GM18907 (cell line): ENCODE measurements around the gene ERBB4.
"Not testable (repeated sequence)": the region's sequence is repeated elsewhere in the genome, so short reads cannot be mapped to it uniquely, and the experiment has no call there.

ENCODE experiments used
- ATAC-seq: cut with Tn5 transposase; IDR thresholded peaks from one replicate; pipeline ENCODE4 v1.9.1; 2021; ENCODE audit warnings: mild to moderate bottlenecking, moderate library complexity; ENCODE audit not compliant: unreplicated experiment

Gene ERBB4

DNA sequence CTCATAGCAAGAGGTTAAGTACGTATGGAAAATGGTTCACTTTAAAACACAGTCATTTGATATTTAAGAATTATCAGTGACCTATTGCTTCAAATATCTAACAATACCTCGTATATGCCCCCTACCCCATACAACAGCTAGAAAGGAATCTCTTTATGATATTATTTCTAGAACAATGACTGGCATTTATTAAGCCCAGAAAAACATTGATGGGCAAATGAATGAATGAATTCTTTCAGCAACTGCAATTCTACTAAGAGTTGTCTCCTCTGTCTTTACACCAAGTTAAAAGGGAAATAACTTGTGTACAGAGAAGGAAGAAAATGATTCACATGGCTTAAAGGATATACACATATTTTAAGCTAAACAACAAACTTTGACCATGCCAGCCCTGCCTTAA, 384.7 kb downstream of the ERBB4 start:
- no peak for ATAC-seq

DNA sequence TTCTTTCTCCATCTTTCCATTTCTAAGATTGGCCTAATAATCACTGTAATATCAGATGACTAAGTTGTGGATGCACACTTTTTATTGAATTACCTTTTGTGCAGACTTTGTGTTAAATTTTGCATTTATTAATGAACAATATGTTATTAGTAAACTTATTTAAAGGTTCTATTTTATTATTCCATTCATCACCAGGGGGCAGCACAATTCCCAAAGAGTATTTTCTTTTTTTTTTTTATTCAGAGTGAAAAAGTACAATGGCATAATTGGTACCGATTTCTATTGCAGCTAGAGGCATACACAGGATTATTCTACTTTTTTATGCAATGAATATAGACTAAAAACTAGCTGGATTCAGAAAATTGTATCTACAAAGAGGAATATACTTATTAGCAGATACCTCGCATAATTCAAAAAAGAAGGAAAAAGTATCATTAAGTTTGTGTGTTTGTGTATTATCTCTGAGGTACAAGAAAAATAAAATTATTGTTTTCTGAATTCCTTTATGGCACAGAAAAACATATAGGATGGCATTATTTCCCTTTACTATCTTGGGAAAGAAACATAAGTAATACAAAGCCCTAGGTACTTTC, 390.6 kb downstream of the ERBB4 start:
- ATAC-seq, result no peak

DNA sequence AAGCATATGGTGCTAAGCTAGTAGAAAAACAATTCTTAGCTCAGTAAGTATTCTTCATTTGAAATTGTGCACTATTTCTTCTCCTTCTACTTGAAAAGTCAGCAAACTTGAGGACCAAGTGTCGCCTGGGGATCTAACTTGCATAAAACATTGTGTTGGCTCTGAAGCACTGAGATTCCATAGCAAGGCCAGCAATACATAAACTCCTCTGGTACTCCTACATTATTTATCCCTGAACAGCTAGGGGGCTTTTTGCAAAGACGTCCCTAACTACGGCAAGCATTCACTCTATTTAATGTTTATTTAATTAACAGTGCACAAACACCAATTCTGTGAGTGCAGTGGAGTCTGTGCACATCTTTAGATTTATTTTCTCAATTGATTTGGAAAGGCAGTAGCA, 392.2 kb downstream of the ERBB4 start:
- no peak for ATAC-seq

DNA sequence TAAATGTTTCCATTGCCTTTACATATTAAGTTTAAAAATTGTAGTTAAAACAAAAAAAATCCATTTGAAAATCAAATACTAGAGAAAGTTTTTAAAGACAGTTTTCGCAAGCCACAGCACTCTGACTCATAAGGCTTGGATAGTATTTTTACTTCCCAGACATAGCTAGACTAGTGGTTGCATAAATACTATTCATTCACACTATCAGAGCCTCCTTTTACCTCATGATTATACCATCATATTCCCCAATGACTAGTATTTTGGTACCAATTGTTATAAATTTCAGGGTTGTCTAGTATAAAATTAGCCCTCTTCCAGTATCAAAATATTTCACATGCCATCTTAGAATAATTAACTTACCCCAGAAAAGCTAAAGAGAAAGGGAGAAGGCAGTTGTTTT, 393.5 kb downstream of the ERBB4 start:
- no peak for ATAC-seq

DNA sequence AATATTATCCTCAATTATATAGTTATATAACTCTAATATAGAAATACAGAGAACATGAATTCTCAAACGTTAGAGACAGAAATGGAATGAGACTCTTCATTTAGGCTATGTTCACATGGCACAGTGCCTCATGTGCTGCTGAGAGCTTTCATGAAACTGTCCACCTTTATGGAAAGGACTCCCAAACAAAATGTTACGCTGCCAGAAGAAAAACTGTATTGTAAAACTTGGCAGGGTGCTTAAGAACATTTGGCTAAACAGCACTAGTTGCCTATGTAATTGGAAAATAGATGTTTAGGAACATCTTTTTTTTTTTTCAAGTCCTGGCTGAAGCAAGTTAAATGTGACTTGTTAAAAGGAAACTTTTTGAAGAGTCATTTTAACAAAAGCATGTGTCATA, 396.0 kb downstream of the ERBB4 start:
- no peak for ATAC-seq

DNA sequence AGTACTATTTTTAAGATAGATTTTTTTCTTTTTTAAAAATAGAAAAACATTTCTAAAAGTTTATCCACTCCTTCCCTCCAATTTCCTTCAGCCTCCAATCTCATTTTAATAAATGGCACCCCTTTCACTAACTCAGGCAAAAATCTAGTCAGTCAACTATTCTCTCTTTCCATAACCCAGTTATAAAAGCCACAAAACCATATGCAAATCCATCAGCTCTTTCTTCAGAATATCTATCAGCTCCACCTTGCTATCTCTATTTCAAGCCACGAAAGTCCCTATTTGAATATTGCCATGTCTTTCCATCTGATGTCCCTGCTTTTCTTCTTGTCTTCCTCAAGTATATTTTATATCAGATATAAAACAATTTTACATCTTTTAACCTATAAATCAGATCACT, 397.1 kb downstream of the ERBB4 start:
- peak; percentile 58 for ATAC-seq

DNA sequence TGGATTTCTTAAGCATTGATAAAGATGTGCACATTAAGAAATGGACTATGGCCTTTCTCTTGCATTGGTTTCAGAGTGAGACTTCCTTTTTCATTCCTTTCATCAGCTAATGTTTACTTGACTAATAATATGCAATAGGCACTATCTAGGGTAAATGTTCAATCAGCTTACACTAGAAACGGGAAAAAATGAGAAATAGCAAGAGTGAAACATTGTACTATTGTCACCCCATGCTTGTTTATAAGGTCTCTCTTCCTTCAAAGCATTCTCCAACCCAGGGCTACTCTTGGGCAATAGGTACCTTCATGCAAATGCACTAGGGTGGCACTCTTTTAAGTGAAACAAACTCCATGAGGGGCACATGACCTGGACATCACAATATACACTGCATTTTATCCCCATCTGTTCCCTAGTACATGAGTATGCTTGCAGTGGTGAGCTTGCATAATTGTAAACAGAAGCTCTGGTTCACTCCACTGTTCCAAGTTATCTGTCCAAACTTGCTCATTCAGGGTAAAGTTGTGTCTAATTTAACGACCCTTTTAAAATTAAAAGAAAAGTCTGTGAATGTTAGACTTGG, 402.3 kb downstream of the ERBB4 start:
- no peak for ATAC-seq

DNA sequence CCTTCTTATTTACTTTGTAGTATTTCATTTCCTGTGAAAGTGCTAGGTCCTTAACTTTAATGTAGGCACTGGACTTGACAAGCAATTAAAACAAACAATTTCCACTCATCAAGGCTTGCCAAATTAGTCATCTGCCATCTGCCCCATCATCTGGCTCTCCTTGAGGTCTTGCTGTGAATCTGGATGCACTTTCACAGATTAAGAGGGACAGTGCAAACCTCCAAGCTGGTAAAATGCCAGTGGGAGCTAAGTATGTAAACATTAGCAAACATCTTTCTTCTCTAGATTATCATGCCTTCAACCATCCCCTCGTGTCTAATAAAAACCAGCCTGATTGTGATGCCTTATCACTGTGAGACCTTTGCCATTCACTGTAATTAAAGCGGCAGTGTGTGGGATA, 402.9 kb downstream of the ERBB4 start:
- no peak for ATAC-seq

DNA sequence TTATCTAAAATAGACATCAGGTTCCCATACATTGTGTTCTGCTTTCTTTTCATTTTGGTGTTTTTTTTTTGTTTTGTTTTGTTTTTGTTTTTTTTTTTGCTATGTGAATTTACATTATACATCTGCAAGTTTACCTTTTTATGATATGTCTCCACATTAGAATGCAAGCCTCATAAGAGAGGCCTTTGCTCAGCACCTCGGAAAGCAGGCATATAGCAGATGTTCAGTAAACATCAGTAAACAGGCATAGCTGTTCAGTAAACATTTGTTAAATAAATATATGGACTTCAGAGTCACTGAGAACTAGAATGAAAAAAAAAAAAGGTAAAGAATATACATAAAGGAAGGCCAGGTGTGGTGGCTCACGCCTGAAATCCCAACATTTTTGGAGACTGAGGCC, 405.3 kb downstream of the ERBB4 start:
- no peak for ATAC-seq

DNA sequence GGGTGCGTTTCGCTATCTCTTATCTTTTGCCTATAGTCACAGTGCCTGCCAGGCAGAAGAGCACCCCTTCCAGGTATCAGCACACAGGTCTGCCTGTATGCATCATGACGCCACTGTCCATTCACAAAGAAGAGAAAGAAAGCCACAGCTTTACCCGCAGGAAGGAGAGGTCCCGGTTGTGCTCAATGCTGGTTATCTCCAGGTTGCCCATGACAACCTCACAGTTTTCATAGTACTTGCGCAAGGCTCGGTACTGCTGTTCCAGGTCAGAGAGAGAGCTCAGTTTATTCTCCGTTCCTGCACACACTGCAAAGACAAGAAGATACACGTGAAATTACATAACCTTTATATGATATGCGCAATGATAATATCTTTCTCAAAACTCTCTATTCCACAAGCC, 414.0 kb downstream of the ERBB4 start:
- ATAC-seq, result no peak

DNA sequence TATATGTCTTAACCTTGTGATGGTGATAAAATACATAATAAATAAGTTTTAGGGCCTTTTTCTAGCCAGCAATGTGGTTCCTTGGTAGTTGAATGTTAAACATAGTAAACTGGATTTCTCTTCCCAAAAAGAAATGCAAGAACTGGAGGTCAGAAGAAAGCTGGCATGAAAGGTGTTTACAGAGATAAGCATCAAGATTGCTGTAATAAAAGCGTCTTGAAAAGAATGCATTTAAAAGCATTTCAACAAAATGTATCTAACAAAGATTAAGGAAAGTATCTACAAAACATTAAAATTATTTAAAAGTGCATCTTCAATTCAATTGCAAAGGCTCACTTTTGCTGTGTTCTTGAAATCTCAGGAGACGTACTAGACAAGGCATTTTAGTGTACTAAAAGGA, 419.0 kb downstream of the ERBB4 start:
- no peak for ATAC-seq

DNA sequence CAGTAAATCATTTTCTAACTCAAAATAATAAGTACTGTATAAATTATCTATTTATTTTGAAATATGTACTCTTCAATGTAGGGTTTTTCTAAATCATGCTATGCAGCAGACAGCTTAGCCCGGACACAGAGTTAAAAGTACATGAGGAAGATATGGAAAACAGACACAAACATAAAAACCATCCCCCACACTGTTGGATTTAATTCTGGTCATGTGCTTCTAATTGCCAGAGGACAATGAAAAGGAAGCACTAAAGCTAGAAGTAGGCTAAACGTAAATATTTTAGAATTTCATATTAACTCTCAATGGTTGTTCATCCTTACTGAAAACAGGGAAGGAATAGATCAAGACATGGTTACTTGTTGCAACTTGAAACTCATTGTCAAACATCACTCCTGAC, 420.7 kb downstream of the ERBB4 start:
- no peak for ATAC-seq

DNA sequence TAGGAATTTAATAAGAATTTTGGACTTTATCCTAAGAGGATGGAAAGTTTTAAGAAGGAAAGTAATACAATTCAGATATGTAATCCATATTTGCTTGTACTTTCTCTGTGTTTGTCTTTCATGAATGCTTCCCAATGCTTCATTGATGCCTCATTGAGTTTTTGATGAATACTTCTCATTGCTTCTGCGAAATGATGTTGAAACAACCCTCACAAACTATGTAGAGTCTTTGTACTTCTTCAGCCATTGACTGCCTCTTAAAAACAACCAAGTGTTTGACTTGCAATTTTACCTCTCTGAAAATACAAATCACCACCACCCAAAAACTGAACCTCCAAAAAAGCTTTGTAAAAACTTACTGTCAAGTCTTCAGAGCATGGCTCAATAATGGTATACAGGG, 424.1 kb downstream of the ERBB4 start:
- ATAC-seq, result no peak

DNA sequence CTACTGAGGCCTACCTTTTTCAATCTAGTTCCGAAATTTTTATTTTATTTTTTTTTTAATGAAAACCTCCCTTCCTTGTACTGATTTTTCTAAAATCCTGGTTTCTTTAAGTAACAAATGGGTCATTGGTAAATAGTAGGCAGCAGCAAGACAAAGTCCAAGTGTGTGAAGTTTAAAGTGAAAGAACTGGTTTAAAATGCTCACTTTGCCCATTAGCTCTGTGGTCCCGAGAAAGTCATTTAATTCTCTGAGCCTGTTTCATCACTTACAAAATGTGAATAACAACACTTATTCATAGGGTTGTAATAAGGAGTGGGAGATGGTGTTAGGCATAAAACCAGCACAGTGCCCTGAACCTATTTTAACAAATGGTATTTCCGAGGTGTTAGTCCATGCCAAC, 426.2 kb downstream of the ERBB4 start:
- ATAC-seq, result no peak

DNA sequence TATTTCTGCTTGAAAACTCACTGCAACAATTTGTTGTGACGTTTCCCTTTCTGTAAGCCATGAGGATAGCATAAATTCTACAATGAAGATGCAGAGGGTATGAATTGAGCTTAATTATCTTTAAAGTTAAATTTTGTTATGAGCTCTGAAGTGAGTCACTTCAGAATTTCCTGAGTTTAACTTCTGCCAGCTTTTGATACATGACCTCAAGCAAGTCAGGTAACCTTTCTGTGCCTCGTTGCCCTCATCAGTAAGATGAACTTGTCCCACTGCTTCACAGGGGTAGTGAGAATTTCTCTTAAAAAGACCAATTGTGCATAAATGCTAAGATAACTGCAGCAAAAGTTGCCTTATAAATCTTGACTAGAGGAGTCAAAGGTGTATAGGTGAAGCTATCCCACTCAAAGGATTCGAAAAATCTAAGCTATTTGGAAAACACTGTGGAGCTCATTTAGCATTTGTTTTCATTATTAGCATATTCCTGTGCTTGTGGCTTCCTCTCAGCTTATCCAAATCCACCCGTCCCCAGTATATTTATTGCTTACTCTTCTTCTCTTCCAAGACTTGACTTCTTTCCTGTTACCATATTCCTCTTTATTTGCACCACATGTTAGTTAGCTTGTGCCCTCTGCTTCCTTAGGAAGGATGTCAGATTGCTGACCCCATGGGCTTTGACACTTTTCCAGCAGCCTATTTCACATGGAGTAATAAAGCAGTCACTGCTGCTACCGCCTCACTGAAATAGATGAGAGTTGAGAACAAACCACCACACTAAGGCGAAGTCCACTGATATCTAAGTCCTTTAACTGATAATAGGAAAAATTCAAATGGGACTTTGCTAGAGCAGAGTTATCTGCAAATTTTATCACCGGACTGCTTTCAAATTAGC, 428.6 kb downstream of the ERBB4 start:
- no peak for ATAC-seq

DNA sequence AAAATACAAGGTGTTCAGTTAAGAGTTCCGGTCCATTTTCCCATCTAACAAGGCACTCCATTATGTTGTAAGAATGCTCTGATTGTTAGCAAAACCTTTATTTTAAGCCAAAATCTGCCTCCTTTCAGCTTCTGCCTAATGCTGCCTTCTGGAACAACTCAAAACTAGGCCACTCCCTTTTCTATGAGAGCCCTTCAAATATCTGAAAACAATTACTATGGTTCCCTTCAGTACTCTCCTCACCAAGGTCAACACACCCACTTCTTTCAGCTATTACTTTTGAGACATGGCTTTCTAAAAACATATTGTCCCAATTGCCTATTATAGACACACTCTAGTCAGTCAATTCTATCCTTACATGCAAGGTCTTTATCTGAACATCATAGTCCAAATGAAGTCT, 429.4 kb downstream of the ERBB4 start:
- no peak for ATAC-seq

DNA sequence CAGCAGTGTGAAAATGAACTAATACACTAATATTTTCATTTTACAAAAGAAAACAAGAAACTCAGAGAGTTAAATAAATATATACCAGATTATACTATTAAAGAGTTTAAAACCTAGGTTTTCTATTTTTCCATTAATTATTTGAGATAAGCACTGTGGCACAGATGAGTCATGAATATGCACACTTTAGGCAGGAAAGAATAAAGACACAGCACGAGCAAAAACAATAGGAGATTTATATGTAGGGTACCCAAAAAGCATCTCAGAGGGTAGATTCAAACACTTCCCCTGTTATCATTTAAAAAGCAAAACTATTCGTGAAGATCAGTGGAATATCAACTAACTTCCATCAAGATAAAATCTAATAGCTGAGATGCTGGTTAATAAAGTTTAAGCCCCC, 430.6 kb downstream of the ERBB4 start:
- no peak for ATAC-seq

DNA sequence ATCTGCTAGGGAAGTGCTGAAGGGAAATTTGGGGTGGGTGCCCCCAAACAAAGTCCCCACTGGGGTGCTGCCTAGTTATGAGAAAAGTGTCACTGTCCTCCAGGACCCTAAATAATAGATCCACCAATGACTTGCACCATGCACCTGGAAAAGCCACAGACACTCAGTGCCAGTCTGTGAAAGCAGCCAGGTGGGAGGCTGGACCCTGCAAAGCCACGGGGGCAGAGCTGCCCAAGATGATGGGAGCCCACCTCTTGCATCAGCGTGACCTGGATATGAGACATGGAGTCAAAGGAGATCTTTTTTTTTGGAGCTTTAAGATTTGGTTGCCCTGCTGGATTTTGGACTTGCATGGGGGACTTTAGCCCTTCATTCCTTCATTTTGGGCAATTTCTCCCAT, 431.6 kb downstream of the ERBB4 start:
- no peak for ATAC-seq

DNA sequence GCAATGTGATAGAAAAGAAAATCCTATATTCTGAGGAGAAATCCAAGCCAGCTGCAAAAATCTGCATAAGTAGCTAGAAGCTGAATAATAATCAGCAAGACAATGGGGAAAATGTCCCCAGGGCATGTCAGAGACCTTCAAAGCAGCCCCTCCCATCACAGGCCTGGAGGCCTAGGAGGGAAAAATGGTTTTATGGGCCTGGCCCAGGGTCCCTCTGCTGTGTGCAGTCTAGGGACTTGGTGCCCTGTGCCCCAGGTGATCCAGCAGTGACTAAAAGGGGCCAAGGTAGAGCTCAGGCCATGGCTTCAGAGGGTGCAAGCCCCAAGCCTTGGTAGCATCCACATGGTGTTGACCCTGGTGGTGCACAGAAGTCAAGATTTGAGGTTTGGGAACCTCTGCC, 432.1 kb downstream of the ERBB4 start:
- not testable (repeated sequence) for ATAC-seq

DNA sequence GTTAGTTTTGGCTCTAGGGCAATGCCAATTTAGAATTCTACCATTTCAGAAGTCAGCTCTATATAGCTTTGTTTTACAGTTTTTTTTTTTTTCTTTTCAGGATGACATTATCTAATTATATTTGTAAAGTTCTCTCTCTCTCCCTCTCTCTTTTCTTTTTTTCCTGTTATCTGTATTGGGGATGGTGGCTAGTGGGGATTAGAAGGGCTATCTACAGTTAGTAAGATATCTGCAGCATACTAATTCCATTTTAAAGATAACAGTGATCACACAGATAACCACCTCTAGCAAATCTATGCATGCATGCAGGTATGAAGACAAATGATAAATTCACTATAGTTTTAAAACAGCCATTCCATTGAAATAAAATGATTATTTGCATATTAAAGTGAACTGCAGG, 438.9 kb downstream of the ERBB4 start:
- ATAC-seq, result no peak

DNA sequence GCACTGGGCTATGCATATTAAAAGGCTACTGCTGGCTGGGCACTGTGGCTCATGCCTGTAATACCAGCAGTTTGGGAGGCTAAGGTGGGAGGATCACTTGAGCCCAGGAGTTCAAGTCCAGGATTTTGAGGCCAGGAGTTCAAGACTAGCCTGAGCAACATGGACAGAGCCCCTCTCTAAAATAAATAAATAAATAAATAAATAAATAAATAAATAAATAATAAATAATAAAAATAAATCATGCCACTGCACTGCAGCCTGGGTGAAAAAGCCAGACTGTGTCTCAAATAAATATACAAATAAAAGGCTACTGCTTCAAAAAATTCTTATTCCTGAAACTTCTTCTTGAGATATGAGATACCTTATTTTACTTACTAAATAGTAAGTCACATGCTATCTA, 439.6 kb downstream of the ERBB4 start:
- ATAC-seq, result no peak

DNA sequence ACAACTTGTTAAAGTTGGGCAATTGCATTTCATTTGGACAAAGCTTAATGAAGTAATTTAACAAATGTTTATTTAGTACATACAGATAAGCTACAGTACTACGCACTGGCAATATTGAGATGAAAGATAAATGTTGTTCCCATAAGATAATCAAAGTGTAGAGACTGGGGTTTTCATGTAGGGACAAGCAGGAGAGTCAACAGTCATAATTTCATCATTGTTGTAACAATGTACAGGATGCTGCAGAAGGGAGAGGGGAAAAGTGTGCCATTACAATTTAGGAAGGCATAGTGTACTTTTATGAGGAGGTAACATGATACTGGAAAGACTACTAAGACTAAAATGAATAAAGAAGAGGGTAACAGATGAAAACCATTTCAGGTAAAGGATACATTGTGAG, 441.6 kb downstream of the ERBB4 start:
- ATAC-seq, result no peak
